ENCODE results near the gene ZBP1.

Gene ZBP1

GRCh38 chr20:57561356-57562279, 58.6 kb downstream of the ZBP1 start:
- DNase-seq (ENCODE audit: low read depth), result no peak
- TF ChIP-seq CTCF (conservative IDR thresholded peaks at IDR 0.05; ENCODE audit: low read depth, low read length), result no peak
- no peak overlapping the region for H3K4me3 ChIP-seq (ENCODE audit: low read depth, low read length)

GRCh38 chr20:57560554-57561355, 59.5 kb downstream of the ZBP1 start, which contains the start of gene PCK1:
TSS of gene PCK1 (plus strand) at chr20:57561110. CDS start at chr20:57561412, 302 bp downstream.
- no peak for TF ChIP-seq CTCF (conservative IDR thresholded peaks at IDR 0.05; ENCODE audit: low read depth, low read length)
- peak; percentile 46 for DNase-seq (ENCODE audit: low read depth)

GRCh38 chr20:57559658-57560553, 60.3 kb downstream of the ZBP1 start:
- no peak overlapping the region for H3K4me3 ChIP-seq (ENCODE audit: low read depth, low read length)
- no peak for DNase-seq (ENCODE audit: low read depth)
- no peak for TF ChIP-seq CTCF (conservative IDR thresholded peaks at IDR 0.05; ENCODE audit: low read depth, low read length)

More at GRCh38 chr20:57560554-57561355, 59.5 kb downstream of the ZBP1 start, which contains the start of gene PCK1:
- no peak within 1 kb of the TSS for H3K4me3 ChIP-seq (ENCODE audit: low read depth, low read length)

GRCh38 chr20:57559289-57559634, 61.0 kb downstream of the ZBP1 start:
- DNase-seq (ENCODE audit: low read depth), result no peak
- no peak for TF ChIP-seq CTCF (conservative IDR thresholded peaks at IDR 0.05; ENCODE audit: low read depth, low read length)
- H3K4me3 ChIP-seq (ENCODE audit: low read depth, low read length), result no peak overlapping the region

GRCh38 chr20:57558614-57559288, 61.5 kb downstream of the ZBP1 start:
- no peak for DNase-seq (ENCODE audit: low read depth)
- H3K4me3 ChIP-seq (ENCODE audit: low read depth, low read length), result no peak overlapping the region
- TF ChIP-seq CTCF (conservative IDR thresholded peaks at IDR 0.05; ENCODE audit: low read depth, low read length), result no peak
